Keratinocyte (primary cell): ENCODE data around the gene TCF7L2.

Source experiments
- CTCF ChIP-seq, 3 experiments: IDR thresholded peaks in 1 of 3; conservative IDR thresholded peaks in 1 of 3; optimal IDR thresholded peaks in 1 of 3; 2 replicates in 2 of 3; 3 replicates in 1 of 3; pipeline versions ENCODE3 to v1.5.1; 2011; ENCODE audit warnings: low read length in 3 of 3, mild to moderate bottlenecking in 3 of 3, moderate library complexity in 2 of 3, control low read depth in 1 of 3, inconsistent platforms in 1 of 3; ENCODE audit not compliant: insufficient read depth in 2 of 3; ENCODE audit errors: extremely low read depth in 1 of 3
- EZH2 ChIP-seq: IDR thresholded peaks from one replicate; pipeline ENCODE4 v1.6.1; 2012; ENCODE audit warnings: inconsistent platforms, mild to moderate bottlenecking, low read length, moderate library complexity

- TF ChIP-seq CTCF (optimal IDR thresholded peaks at IDR 0.05 in 1 of 3, IDR thresholded peaks at IDR 0.05 in 1 of 3, conservative IDR thresholded peaks at IDR 0.05 in 1 of 3; ENCODE audit: extremely low read depth in 1 of 3, insufficient read depth in 2 of 3, low read length in 3 of 3): no peak
- no peak for TF ChIP-seq EZH2
These were observed 80.4 kb downstream of the TCF7L2 start for GRCh38 chr10:113030453-113030852.
